ENCODE results near the gene PTPRT. TPM values are rescaled to one million over a fixed set of nuclear protein-coding genes. Genes with fewer than 3 reads are reported as not detected.

Gene PTPRT
- total RNA-seq, 4 donors from 2014 or later, result under 0.01 to 2.1 TPM; not detected in 2

- Histone ChIP-seq H3K27me3 (peaks cover 0 to 17% of the 10 kb centered on the region in 2 donors), H3K9me3 (no peaks in the 10 kb centered on the region), H3K27ac (no peak overlapping the region), H3K4me1 (peaks cover 0 to 5% of the 10 kb centered on the region in 2 donors), H3K36me3 (no peaks in the 10 kb centered on the region), H3K4me3 (no peak overlapping the region)
- intact Hi-C loops (cut with DNase I; ENCODE audit: low total_unique reads), result no loop called here
- DNase-seq, result no peak
- TF ChIP-seq POLR2A (IDR thresholded peaks at IDR 0.05), result no peak
- TF ChIP-seq, protein P1, sequence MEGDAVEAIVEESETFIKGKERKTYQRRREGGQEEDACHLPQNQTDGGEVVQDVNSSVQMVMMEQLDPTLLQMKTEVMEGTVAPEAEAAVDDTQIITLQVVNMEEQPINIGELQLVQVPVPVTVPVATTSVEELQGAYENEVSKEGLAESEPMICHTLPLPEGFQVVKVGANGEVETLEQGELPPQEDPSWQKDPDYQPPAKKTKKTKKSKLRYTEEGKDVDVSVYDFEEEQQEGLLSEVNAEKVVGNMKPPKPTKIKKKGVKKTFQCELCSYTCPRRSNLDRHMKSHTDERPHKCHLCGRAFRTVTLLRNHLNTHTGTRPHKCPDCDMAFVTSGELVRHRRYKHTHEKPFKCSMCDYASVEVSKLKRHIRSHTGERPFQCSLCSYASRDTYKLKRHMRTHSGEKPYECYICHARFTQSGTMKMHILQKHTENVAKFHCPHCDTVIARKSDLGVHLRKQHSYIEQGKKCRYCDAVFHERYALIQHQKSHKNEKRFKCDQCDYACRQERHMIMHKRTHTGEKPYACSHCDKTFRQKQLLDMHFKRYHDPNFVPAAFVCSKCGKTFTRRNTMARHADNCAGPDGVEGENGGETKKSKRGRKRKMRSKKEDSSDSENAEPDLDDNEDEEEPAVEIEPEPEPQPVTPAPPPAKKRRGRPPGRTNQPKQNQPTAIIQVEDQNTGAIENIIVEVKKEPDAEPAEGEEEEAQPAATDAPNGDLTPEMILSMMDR (IDR thresholded peaks at IDR 0.05), result no peak
Observed at GRCh38 chr20:43188234-43188653, 1.5 kb downstream of the PTPRT start.

DNA sequence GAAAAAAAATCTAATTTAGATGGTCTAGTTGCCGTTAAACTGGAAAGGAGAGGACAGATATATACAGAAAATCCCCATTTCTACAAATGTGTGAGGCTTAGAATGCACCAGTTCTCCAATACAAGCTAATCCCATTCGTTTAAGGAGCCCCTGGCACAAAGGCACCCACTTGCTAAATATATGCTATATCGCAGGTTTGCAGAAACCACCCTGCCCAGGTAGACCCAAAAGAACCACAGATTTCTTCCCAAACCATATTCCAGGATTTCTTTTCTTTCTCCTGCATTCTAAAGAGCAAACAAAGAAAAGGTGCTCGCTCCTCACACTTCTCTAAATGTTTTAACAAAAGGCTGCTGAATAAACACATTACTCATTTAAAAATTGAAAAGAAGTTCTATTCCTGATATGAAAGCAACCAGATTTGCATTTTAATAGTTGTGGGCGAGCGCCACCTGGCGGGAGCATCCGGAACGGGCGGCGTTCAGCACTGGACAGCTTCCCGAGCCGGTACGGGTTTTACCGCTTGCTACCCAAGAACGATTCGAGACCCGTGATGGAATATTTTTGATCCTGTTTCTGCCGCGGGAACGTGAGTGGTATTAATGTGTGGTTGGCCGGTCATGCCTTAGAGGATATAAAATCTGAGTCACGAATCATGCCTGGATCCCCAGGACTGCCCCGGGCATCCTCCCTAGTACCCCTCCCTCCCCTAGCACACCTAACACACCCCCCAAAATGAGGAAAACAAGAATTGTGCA, 2.1 kb downstream of the PTPRT start:
- intact Hi-C loops (cut with DNase I; ENCODE audit: low total_unique reads), result no loop called here
- Histone ChIP-seq H3K9me3 (no peaks in the 10 kb centered on the region), H3K36me3 (no peaks in the 10 kb centered on the region), H3K4me1 (peaks cover 0 to 5% of the 10 kb centered on the region in 2 donors), H3K27me3 (peaks cover 0 to 17% of the 10 kb centered on the region in 2 donors), H3K4me3 (no peak overlapping the region), H3K27ac (no peak overlapping the region)
- TF ChIP-seq, protein P1 (IDR thresholded peaks at IDR 0.05), result peak; percentile 50 to 90 (median 64)
- no peak for TF ChIP-seq POLR2A (IDR thresholded peaks at IDR 0.05)
- DNase-seq, result peak in 1 of 2 donors; percentile 60

GRCh38 chr20:43186312-43186711, 3.4 kb downstream of the PTPRT start:
- Histone ChIP-seq H3K4me3 (no peak overlapping the region), H3K4me1 (peaks cover 0 to 5% of the 10 kb centered on the region in 2 donors), H3K27ac (no peak overlapping the region), H3K9me3 (no peaks in the 10 kb centered on the region), H3K27me3 (peaks cover 0 to 17% of the 10 kb centered on the region in 2 donors), H3K36me3 (no peaks in the 10 kb centered on the region)
- TF ChIP-seq POLR2A (IDR thresholded peaks at IDR 0.05), result no peak
- TF ChIP-seq, protein P1 (IDR thresholded peaks at IDR 0.05), result no peak
- intact Hi-C loops (cut with DNase I; ENCODE audit: low total_unique reads), result no loop called here
- no peak for DNase-seq

DNA sequence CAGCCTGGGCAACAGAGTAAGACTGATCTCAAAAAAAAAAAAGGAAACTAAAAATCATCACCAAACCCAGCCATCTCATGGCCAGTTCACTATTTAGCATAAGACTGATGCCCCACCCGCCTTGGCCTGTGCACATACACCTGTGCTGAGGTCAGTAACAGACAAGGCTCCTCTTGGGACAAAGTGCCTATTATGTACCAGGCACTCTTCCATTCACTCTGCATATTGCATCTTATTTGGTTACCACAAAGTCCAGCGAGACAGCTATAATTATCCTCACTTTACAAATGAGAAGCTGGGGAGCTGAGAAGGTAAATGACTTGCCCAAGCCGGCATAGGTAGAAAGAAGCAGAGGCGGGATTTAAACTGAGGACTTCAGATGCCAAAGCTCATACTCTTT, 3.8 kb downstream of the PTPRT start:
- Histone ChIP-seq H3K27ac (no peak overlapping the region), H3K9me3 (no peaks in the 10 kb centered on the region), H3K27me3 (peaks cover 0 to 17% of the 10 kb centered on the region in 2 donors), H3K4me1 (peaks cover 0 to 5% of the 10 kb centered on the region in 2 donors), H3K4me3 (no peak overlapping the region), H3K36me3 (no peaks in the 10 kb centered on the region)
- TF ChIP-seq, protein P1 (IDR thresholded peaks at IDR 0.05), result no peak
- TF ChIP-seq POLR2A (IDR thresholded peaks at IDR 0.05), result no peak
- no peak for DNase-seq
- intact Hi-C loops (cut with DNase I; ENCODE audit: low total_unique reads), result no loop called here

DNA sequence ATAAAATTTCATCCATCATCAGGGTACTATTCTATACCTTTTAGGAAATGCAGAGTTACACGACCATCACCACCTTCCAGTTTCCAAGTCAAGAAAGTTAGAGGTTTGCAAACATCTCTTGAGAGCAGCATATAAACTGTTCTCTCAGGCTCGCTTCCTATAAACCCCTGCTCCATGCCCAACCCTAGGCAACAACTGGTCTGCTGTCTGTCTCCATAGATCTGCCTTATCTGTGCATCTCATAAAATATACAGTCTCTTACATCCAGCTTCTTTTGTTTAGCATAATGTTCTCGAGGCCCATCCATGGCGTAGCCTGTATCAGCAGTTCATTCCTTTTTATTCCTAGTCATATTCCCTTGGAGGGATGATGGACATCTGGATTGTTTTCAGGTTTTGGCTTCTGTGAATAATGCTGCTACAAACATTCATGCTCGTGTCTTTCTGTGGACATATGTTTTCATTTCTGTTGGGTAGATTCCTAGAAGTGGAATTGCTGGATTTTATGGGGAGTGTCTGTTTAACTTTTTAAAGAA, 6.1 kb downstream of the PTPRT start:
- no peak for TF ChIP-seq POLR2A (IDR thresholded peaks at IDR 0.05)
- TF ChIP-seq, protein P1 (IDR thresholded peaks at IDR 0.05), result no peak
- H3K4me3 ChIP-seq, result no peak overlapping the region
- H3K4me1 ChIP-seq, result no peaks in the 10 kb centered on the region
- H3K9me3 ChIP-seq, result no peaks in the 10 kb centered on the region
- H3K36me3 ChIP-seq, result no peaks in the 10 kb centered on the region
- no peak overlapping the region for H3K27ac ChIP-seq
- intact Hi-C loops (cut with DNase I; ENCODE audit: low total_unique reads), result no loop called here
- DNase-seq, result no peak
- H3K27me3 ChIP-seq, result peaks cover 0 to 5% of the 10 kb centered on the region in 2 donors

All from uterus (tissue), 4 donors.